COR-L47 (cell line): Measurements from ENCODE around the gene DMWD.
"Not testable (repeated sequence)": the region's sequence is repeated elsewhere in the genome, so short reads cannot be mapped to it uniquely, and the experiment has no call there.

ENCODE experiments used
- DNase-seq: peaks from one replicate; lab custom pipeline; 2025; lab: John Stamatoyannopoulos, UW

Gene DMWD

GRCh38 chr19:45815481-45816216 is 23.0 kb upstream of the DMWD start:
- no peak for DNase-seq

- no peak for DNase-seq
These were observed 22.3 kb upstream of the DMWD start, which contains the start of gene RSPH6A for GRCh38 chr19:45814851-45815480. TSS of gene RSPH6A (minus strand) at chr19:45815308. CDS start at chr19:45815176, 132 bp downstream.

- DNase-seq: no peak
These were observed 21.6 kb upstream of the DMWD start for GRCh38 chr19:45814166-45814780.

- no peak for DNase-seq
These were observed 19.7 kb upstream of the DMWD start for GRCh38 chr19:45812297-45812696.

GRCh38 chr19:45809643-45810159 is 17.1 kb upstream of the DMWD start:
- peak; percentile 47 for DNase-seq

- no peak for DNase-seq
These were observed 13.1 kb upstream of the DMWD start for GRCh38 chr19:45805719-45806118.

GRCh38 chr19:45804959-45805230 is 12.2 kb upstream of the DMWD start:
- no peak for DNase-seq

GRCh38 chr19:45804140-45804958 is 11.7 kb upstream of the DMWD start:
- DNase-seq: no peak

GRCh38 chr19:45801603-45802175 is 9.0 kb upstream of the DMWD start:
- DNase-seq: no peak

GRCh38 chr19:45800070-45800553 is 7.5 kb upstream of the DMWD start:
- no peak for DNase-seq

- not testable (repeated sequence) for DNase-seq
These were observed 6.9 kb upstream of the DMWD start for GRCh38 chr19:45799541-45799940.

GRCh38 chr19:45798995-45799517 is 6.4 kb upstream of the DMWD start:
- DNase-seq: peak; percentile 51

- no peak for DNase-seq
These were observed 2.0 kb upstream of the DMWD start for GRCh38 chr19:45794627-45795026.

GRCh38 chr19:45793876-45794275 is 1.2 kb upstream of the DMWD start:
- DNase-seq: no peak

- DNase-seq: no peak
These were observed 526 bp upstream of the DMWD start for GRCh38 chr19:45793178-45793564.

- DNase-seq: no peak
These were observed 738 bp downstream of the DMWD start for GRCh38 chr19:45791744-45792469.

GRCh38 chr19:45790942-45791341 is 1.7 kb downstream of the DMWD start:
- no peak for DNase-seq

GRCh38 chr19:45789035-45789786 is 3.4 kb downstream of the DMWD start:
- no peak for DNase-seq

GRCh38 chr19:45786533-45786894 is 6.1 kb downstream of the DMWD start:
- no peak for DNase-seq
